Measurements from ENCODE around the gene CHST9. TPM values are rescaled to one million over a fixed set of nuclear protein-coding genes. Genes with fewer than 3 reads are reported as not detected.

The CHST9 gene
- total and polyA plus RNA-seq, 2 donors from 2014 or later, result 1.5 to 9.8 TPM

DNA sequence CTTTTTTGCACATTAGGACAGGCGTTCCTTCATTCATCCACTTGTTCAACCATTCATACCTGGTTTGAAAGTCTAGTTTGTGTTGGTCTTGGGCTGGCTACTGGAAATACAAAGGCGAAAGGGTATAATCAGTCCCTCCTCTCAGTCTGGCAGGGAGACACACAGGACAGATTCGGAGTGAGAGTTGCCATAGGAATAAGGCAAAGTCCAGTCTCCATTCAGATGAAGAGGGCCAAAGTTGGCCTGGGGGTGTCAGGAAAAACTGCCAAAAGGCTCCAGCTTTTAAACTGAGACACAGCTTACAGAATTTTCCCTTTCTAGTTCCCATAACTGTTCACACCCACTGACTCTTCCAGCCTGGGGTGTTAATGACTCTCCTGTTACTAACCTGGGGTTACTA lies 223.3 kb downstream of the CHST9 start:
- TF ChIP-seq, protein P1, sequence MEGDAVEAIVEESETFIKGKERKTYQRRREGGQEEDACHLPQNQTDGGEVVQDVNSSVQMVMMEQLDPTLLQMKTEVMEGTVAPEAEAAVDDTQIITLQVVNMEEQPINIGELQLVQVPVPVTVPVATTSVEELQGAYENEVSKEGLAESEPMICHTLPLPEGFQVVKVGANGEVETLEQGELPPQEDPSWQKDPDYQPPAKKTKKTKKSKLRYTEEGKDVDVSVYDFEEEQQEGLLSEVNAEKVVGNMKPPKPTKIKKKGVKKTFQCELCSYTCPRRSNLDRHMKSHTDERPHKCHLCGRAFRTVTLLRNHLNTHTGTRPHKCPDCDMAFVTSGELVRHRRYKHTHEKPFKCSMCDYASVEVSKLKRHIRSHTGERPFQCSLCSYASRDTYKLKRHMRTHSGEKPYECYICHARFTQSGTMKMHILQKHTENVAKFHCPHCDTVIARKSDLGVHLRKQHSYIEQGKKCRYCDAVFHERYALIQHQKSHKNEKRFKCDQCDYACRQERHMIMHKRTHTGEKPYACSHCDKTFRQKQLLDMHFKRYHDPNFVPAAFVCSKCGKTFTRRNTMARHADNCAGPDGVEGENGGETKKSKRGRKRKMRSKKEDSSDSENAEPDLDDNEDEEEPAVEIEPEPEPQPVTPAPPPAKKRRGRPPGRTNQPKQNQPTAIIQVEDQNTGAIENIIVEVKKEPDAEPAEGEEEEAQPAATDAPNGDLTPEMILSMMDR (IDR thresholded peaks at IDR 0.05; ENCODE audit: borderline replicate concordance, extremely low read depth, insufficient read depth), result no peak
- no peaks in the 10 kb centered on the region for H3K27me3 ChIP-seq (ENCODE audit: control insufficient read depth, insufficient read depth, low read length)
- FAIRE-seq (no peak), DNase-seq (no peak)
- peaks cover 0 to 3% (median 0%) of the 10 kb centered on the region in 3 donors for H3K4me1 ChIP-seq (ENCODE audit: control insufficient read depth in 2 of 3, insufficient read depth in 2 of 3, low read depth in 1 of 3, low read length in 3 of 3)
- no peaks in the 10 kb centered on the region for H3K36me3 ChIP-seq (ENCODE audit: control insufficient read depth in 2 of 3, insufficient read depth in 3 of 3, low read length in 3 of 3)
- H3K9ac ChIP-seq (ENCODE audit: low read length in 3 of 3), result no peak overlapping the region
- H3K27ac ChIP-seq (ENCODE audit: low read depth in 2 of 2, low read length in 2 of 2), result no peak overlapping the region
- H3K9me3 ChIP-seq (ENCODE audit: control insufficient read depth in 2 of 3, insufficient read depth in 1 of 3, low read length in 3 of 3), result no peaks in the 10 kb centered on the region
- intact Hi-C loops (cut with DNase I), result no loop called here
- no peak overlapping the region for H3K4me3 ChIP-seq (ENCODE audit: low read length in 3 of 3)

- TF ChIP-seq, protein P1 (IDR thresholded peaks at IDR 0.05; ENCODE audit: borderline replicate concordance, extremely low read depth, insufficient read depth), result no peak
- no peak overlapping the region for H3K27ac ChIP-seq (ENCODE audit: low read depth in 2 of 2, low read length in 2 of 2)
- no peak overlapping the region for H3K4me3 ChIP-seq (ENCODE audit: low read length in 3 of 3)
- no peaks in the 10 kb centered on the region for H3K36me3 ChIP-seq (ENCODE audit: control insufficient read depth in 2 of 3, insufficient read depth in 3 of 3, low read length in 3 of 3)
- intact Hi-C loops (cut with DNase I), result no loop called here
- peaks cover 0 to 3% (median 0%) of the 10 kb centered on the region in 3 donors for H3K4me1 ChIP-seq (ENCODE audit: control insufficient read depth in 2 of 3, insufficient read depth in 2 of 3, low read depth in 1 of 3, low read length in 3 of 3)
- no peak overlapping the region for H3K9ac ChIP-seq (ENCODE audit: low read length in 3 of 3)
- DNase-seq (peak in 1 of 5 donors; percentile 13), FAIRE-seq (no peak)
- no peaks in the 10 kb centered on the region for H3K27me3 ChIP-seq (ENCODE audit: control insufficient read depth, insufficient read depth, low read length)
- no peaks in the 10 kb centered on the region for H3K9me3 ChIP-seq (ENCODE audit: control insufficient read depth in 2 of 3, insufficient read depth in 1 of 3, low read length in 3 of 3)
These were observed 224.2 kb downstream of the CHST9 start for GRCh38 chr18:26960911-26961310.

DNA sequence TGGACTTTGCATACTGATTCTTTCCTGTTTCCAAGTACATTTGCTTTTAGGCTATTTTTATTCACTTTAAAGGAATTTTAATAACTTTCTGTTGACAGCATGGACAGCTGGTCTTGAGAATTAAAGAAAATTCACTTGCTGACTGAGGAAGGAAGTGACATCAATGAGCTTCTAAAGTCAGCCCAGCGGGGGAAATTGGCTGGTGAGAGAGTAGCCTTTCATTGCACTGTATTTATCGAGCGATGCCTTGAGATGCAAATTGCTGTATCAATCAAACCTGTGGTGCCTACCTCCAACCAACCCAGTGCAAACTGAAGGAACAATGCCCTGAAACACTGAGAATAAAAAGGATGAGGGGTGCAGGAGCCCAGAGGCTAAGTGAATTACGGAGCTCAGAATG lies 228.2 kb downstream of the CHST9 start:
- Histone ChIP-seq H3K27ac (ENCODE audit: low read depth in 2 of 2, low read length in 2 of 2) (no peak overlapping the region), H3K4me3 (ENCODE audit: low read length in 3 of 3) (no peak overlapping the region), H3K36me3 (ENCODE audit: control insufficient read depth in 2 of 3, insufficient read depth in 3 of 3, low read length in 3 of 3) (no peaks in the 10 kb centered on the region), H3K27me3 (ENCODE audit: control insufficient read depth, insufficient read depth, low read length) (no peaks in the 10 kb centered on the region), H3K4me1 (ENCODE audit: control insufficient read depth in 2 of 3, insufficient read depth in 2 of 3, low read depth in 1 of 3, low read length in 3 of 3) (no peaks in the 10 kb centered on the region), H3K9me3 (ENCODE audit: control insufficient read depth in 2 of 3, insufficient read depth in 1 of 3, low read length in 3 of 3) (no peaks in the 10 kb centered on the region), H3K9ac (ENCODE audit: low read length in 3 of 3) (no peak overlapping the region)
- DNase-seq (peak in 2 of 5 donors; percentile 14 to 60), FAIRE-seq (no peak)
- TF ChIP-seq, protein P1 (IDR thresholded peaks at IDR 0.05; ENCODE audit: borderline replicate concordance, extremely low read depth, insufficient read depth), result no peak
- intact Hi-C loops (cut with DNase I), result no loop called here

DNA sequence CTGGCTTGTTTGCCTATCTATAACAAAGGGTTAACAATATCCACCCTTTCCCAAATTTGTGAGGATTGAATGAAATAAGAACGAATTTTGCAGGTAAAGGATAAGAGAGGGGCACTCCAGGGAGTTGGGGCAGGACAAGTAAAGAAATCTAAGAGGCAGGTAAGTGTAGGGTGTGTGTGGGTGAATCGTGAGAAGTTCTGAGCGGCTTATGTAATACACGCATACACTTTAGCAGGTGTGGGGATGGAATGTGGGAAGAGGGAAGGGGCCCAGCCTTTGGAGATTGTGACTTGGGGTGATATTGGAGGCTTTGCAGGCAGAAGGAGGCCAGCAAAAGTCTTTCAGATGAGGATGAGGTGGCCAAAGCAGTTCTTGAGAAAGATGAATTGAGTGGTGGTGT lies 236.4 kb downstream of the CHST9 start:
- H3K27me3 ChIP-seq (ENCODE audit: control insufficient read depth, insufficient read depth, low read length), result no peaks in the 10 kb centered on the region
- H3K36me3 ChIP-seq (ENCODE audit: control insufficient read depth in 2 of 3, insufficient read depth in 3 of 3, low read length in 3 of 3), result no peaks in the 10 kb centered on the region
- no peaks in the 10 kb centered on the region for H3K4me1 ChIP-seq (ENCODE audit: control insufficient read depth in 2 of 3, insufficient read depth in 2 of 3, low read depth in 1 of 3, low read length in 3 of 3)
- no peak for DNase-seq
- H3K9ac ChIP-seq (ENCODE audit: low read length in 3 of 3), result no peak overlapping the region
- FAIRE-seq, result no peak
- no peak overlapping the region for H3K4me3 ChIP-seq (ENCODE audit: low read length in 3 of 3)
- H3K27ac ChIP-seq (ENCODE audit: low read depth in 2 of 2, low read length in 2 of 2), result no peak overlapping the region
- intact Hi-C loops (cut with DNase I), result no loop called here
- no peaks in the 10 kb centered on the region for H3K9me3 ChIP-seq (ENCODE audit: control insufficient read depth in 2 of 3, insufficient read depth in 1 of 3, low read length in 3 of 3)
- TF ChIP-seq, protein P1 (IDR thresholded peaks at IDR 0.05; ENCODE audit: borderline replicate concordance, extremely low read depth, insufficient read depth), result no peak

Data from kidney (tissue), 14 donors.